ENCODE measurements around the gene ARHGAP44.

The ARHGAP44 gene

DNA sequence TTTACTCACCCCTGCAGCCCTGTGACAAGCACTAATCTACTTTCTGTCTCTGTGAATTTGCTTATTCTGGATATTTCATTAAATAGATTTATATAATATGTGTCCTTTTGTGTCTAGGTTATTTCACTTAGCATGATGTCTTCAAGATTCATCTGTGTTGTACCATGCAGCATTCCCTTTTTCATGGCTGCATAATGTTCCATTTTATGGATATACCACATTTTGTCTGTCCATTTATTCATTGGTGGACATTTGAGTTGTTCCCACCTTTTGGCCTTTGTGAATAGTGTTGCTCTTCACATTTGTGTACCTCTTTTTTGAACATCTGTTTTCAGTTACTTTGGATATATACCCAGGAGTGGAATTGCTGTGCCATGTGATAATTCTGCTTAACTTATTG is 118.2 kb downstream of the ARHGAP44 start:
- Histone ChIP-seq H3K9me3 (ENCODE audit: control insufficient read depth, low read depth, low read length) (no peaks in the 10 kb centered on the region), H3K4me3 (ENCODE audit: low read length) (no peak overlapping the region), H3K36me3 (ENCODE audit: control insufficient read depth, low read depth, low read length) (no peaks in the 10 kb centered on the region)

DNA sequence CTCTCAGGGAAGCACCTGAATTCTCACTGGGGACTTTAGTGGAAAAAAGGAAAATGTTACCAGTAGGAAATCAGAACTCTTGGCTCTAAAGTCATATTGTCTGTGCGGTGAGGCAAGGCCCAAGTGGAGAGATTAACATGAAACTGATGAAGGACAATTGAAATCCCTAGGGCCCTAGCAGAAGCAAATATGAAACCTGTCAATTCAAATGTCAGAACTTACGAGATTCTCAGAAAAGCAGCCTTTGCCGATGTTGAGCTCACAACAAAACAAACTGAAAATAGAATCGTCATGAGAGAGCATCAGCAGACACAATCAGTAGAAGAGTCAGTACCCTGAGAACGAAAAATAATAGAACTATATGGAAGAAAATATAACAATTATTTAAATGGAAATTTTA is 119.7 kb downstream of the ARHGAP44 start:
- Histone ChIP-seq H3K27ac (ENCODE audit: low read length) (no peak overlapping the region), H3K4me1 (ENCODE audit: control insufficient read depth, low read depth, low read length) (no peaks in the 10 kb centered on the region), H3K9ac (ENCODE audit: low read length) (no peak overlapping the region), H3K27me3 (ENCODE audit: control insufficient read depth, insufficient read depth, low read length) (no peaks in the 10 kb centered on the region), H3K9me3 (ENCODE audit: control insufficient read depth, low read depth, low read length) (no peaks in the 10 kb centered on the region), H3K36me3 (ENCODE audit: control insufficient read depth, low read depth, low read length) (no peaks in the 10 kb centered on the region), H3K4me3 (ENCODE audit: low read length) (no peak overlapping the region)

More for the DNA sequence above, 118.2 kb downstream of the ARHGAP44 start:
- Histone ChIP-seq H3K27ac (ENCODE audit: low read length) (no peak overlapping the region), H3K4me1 (ENCODE audit: control insufficient read depth, low read depth, low read length) (no peaks in the 10 kb centered on the region), H3K27me3 (ENCODE audit: control insufficient read depth, insufficient read depth, low read length) (no peaks in the 10 kb centered on the region), H3K9ac (ENCODE audit: low read length) (no peak overlapping the region)

DNA sequence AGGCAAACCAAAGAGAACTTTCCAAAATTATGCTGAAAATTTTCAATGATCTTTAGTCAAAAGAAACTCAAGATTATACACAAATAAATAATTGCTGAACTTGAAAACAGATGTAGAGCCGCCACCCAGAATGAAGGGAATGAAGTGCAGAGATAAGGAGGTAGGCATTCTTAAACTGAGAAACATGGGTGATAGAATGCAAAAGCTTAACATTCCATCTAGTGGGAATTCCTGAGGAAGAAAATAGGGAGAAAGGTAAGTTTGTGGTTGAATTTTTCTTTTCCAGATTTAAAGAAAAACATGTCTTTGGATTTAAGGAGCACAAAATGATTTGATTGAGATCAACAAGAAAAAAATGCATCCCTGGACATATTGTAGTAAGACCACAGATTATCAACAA is 120.2 kb downstream of the ARHGAP44 start:
- no peaks in the 10 kb centered on the region for H3K9me3 ChIP-seq (ENCODE audit: control insufficient read depth, low read depth, low read length)
- H3K27ac ChIP-seq (ENCODE audit: low read length), result no peak overlapping the region
- H3K27me3 ChIP-seq (ENCODE audit: control insufficient read depth, insufficient read depth, low read length), result no peaks in the 10 kb centered on the region
- H3K4me1 ChIP-seq (ENCODE audit: control insufficient read depth, low read depth, low read length), result no peaks in the 10 kb centered on the region
- H3K4me3 ChIP-seq (ENCODE audit: low read length), result no peak overlapping the region
- H3K36me3 ChIP-seq (ENCODE audit: control insufficient read depth, low read depth, low read length), result no peaks in the 10 kb centered on the region
- H3K9ac ChIP-seq (ENCODE audit: low read length), result no peak overlapping the region

DNA sequence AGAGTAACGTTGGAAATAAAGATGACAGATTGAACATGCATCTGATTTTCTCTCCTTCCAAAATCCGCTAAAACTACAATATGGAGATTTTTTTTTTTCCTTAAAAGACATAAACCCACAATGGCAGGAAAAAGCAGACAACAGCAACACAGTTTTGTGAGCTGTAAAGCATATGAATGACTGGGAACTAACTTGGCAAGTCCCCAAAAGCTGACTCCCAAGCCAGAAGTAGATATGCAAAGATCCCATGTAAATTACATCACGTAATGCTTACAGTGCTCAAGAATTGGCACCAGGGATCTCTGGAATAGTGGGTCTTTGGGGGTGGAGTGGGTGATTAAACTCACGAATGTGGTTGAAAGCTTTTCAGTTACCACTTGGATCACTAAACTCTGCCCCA is 121.9 kb downstream of the ARHGAP44 start:
- Histone ChIP-seq H3K4me3 (ENCODE audit: low read length) (no peak overlapping the region), H3K9ac (ENCODE audit: low read length) (no peak overlapping the region), H3K27ac (ENCODE audit: low read length) (no peak overlapping the region), H3K9me3 (ENCODE audit: control insufficient read depth, low read depth, low read length) (no peaks in the 10 kb centered on the region), H3K4me1 (ENCODE audit: control insufficient read depth, low read depth, low read length) (no peaks in the 10 kb centered on the region), H3K36me3 (ENCODE audit: control insufficient read depth, low read depth, low read length) (no peaks in the 10 kb centered on the region), H3K27me3 (ENCODE audit: control insufficient read depth, insufficient read depth, low read length) (no peaks in the 10 kb centered on the region)

DNA sequence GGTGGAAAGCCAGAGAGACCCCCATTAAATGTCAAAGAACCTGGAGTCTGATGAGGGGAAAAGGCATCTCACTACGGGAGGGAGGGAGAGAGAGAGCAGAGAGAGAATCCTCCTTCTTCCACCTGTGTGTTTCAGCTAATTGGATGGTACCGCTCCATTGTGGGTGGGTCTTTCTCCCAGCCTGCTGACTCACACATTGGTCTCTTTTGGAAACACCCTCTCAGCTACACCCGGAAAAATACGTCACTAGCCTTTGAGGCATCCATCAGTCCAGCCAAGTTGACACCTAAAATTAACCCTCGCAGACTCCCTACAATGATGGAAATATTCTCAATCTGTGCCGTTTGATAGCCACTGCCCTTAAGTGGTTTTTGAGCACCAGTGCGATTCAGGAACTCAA is 128.1 kb downstream of the ARHGAP44 start:
- Histone ChIP-seq H3K36me3 (ENCODE audit: control insufficient read depth, low read depth, low read length) (peaks cover 10% of the 10 kb centered on the region), H3K27me3 (ENCODE audit: control insufficient read depth, insufficient read depth, low read length) (no peaks in the 10 kb centered on the region), H3K4me1 (ENCODE audit: control insufficient read depth, low read depth, low read length) (no peaks in the 10 kb centered on the region), H3K27ac (ENCODE audit: low read length) (no peak overlapping the region), H3K4me3 (ENCODE audit: low read length) (no peak overlapping the region), H3K9ac (ENCODE audit: low read length) (no peak overlapping the region), H3K9me3 (ENCODE audit: control insufficient read depth, low read depth, low read length) (no peaks in the 10 kb centered on the region)

DNA sequence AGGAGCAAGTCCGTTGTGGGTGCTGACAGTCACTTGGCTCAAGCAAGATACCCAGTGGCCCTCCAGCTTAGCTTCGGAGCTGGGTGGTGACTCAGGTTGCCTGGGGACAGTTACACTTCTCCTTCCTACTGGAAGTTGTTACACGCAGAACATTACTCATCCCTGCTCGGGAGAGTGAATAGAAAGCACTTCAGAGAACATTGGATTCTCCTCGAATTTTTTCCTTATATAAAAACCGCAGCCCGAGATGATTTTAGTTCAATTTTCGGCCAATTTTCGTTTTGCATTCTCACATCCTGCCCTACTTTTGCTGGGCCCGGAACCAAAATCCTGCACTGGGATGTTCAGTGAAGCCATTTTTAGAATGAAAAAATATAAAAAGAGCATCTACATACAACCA is 128.8 kb downstream of the ARHGAP44 start:
- no peaks in the 10 kb centered on the region for H3K27me3 ChIP-seq (ENCODE audit: control insufficient read depth, insufficient read depth, low read length)
- H3K4me1 ChIP-seq (ENCODE audit: control insufficient read depth, low read depth, low read length), result no peaks in the 10 kb centered on the region
- no peak overlapping the region for H3K4me3 ChIP-seq (ENCODE audit: low read length)
- H3K27ac ChIP-seq (ENCODE audit: low read length), result no peak overlapping the region
- H3K9ac ChIP-seq (ENCODE audit: low read length), result no peak overlapping the region
- H3K36me3 ChIP-seq (ENCODE audit: control insufficient read depth, low read depth, low read length), result peaks cover 10% of the 10 kb centered on the region
- no peaks in the 10 kb centered on the region for H3K9me3 ChIP-seq (ENCODE audit: control insufficient read depth, low read depth, low read length)

DNA sequence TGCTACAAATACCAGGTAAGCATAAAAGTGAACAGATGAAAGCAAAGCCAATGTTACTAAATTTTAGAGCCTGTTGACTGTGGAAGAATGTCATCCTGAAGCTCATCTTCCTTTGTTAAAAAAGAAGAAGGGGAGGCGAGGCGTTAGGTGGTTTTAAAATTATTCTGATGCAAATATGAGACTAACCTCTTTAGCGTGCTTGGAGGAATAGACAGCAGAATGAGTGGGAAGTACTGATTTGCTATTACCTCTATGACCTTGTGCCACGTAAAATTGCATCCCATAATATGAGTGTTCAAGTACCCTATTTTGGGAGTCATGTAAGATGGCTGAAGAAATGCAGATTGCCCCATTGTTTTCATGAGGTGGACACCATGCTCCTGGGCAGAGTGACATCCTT is 132.8 kb downstream of the ARHGAP44 start:
- Histone ChIP-seq H3K9ac (ENCODE audit: low read length) (no peak overlapping the region), H3K36me3 (ENCODE audit: control insufficient read depth, low read depth, low read length) (peaks cover 5% of the 10 kb centered on the region), H3K9me3 (ENCODE audit: control insufficient read depth, low read depth, low read length) (no peaks in the 10 kb centered on the region), H3K4me3 (ENCODE audit: low read length) (no peak overlapping the region), H3K27me3 (ENCODE audit: control insufficient read depth, insufficient read depth, low read length) (no peaks in the 10 kb centered on the region), H3K4me1 (ENCODE audit: control insufficient read depth, low read depth, low read length) (no peaks in the 10 kb centered on the region), H3K27ac (ENCODE audit: low read length) (no peak overlapping the region)

DNA sequence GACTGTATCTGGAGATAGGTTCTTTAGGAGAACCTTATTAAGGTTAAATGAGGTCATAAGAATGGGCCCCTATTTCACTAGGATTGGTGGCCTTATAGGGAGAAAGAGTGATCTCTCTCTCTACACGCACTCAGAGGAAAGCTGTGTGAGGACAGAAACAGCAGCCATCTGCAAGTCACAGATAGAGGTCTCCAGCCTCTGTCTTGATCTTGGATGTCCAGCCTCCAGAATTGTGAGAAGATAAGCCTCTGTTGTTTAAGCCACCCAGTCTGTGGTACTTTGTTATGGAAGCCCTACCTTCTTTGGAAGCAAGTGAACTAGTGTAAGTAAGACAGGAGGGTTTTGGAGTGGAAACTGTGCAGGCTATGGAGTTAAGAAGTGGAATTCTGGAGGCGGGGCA is 135.3 kb downstream of the ARHGAP44 start:
- no peak overlapping the region for H3K27ac ChIP-seq (ENCODE audit: low read length)
- H3K9ac ChIP-seq (ENCODE audit: low read length), result no peak overlapping the region
- no peak overlapping the region for H3K4me3 ChIP-seq (ENCODE audit: low read length)
- H3K36me3 ChIP-seq (ENCODE audit: control insufficient read depth, low read depth, low read length), result no peaks in the 10 kb centered on the region
- H3K4me1 ChIP-seq (ENCODE audit: control insufficient read depth, low read depth, low read length), result no peaks in the 10 kb centered on the region
- no peaks in the 10 kb centered on the region for H3K27me3 ChIP-seq (ENCODE audit: control insufficient read depth, insufficient read depth, low read length)
- H3K9me3 ChIP-seq (ENCODE audit: control insufficient read depth, low read depth, low read length), result no peaks in the 10 kb centered on the region

DNA sequence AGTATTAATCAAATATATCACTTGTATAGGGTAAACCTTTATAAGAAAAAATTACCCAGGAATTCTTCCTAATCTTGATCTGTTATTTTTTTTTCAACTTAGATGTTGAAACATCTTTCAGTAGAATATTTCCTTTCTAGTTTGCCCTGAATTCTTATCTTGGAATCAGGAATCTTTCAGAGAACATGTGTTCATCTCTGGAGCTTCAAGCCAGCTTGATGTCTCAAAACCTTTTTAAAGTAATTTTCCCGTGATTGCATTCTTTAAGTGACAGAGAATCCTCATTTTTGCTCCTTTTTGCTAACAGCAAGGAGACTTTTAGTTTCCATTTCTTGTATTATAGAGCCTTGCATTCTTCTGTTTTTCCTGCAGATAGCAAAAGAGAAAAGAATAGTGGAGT is 137.7 kb downstream of the ARHGAP44 start:
- Histone ChIP-seq H3K27me3 (ENCODE audit: control insufficient read depth, insufficient read depth, low read length) (no peaks in the 10 kb centered on the region), H3K9ac (ENCODE audit: low read length) (no peak overlapping the region), H3K4me1 (ENCODE audit: control insufficient read depth, low read depth, low read length) (no peaks in the 10 kb centered on the region), H3K27ac (ENCODE audit: low read length) (no peak overlapping the region), H3K4me3 (ENCODE audit: low read length) (no peak overlapping the region), H3K36me3 (ENCODE audit: control insufficient read depth, low read depth, low read length) (no peaks in the 10 kb centered on the region), H3K9me3 (ENCODE audit: control insufficient read depth, low read depth, low read length) (no peaks in the 10 kb centered on the region)

DNA sequence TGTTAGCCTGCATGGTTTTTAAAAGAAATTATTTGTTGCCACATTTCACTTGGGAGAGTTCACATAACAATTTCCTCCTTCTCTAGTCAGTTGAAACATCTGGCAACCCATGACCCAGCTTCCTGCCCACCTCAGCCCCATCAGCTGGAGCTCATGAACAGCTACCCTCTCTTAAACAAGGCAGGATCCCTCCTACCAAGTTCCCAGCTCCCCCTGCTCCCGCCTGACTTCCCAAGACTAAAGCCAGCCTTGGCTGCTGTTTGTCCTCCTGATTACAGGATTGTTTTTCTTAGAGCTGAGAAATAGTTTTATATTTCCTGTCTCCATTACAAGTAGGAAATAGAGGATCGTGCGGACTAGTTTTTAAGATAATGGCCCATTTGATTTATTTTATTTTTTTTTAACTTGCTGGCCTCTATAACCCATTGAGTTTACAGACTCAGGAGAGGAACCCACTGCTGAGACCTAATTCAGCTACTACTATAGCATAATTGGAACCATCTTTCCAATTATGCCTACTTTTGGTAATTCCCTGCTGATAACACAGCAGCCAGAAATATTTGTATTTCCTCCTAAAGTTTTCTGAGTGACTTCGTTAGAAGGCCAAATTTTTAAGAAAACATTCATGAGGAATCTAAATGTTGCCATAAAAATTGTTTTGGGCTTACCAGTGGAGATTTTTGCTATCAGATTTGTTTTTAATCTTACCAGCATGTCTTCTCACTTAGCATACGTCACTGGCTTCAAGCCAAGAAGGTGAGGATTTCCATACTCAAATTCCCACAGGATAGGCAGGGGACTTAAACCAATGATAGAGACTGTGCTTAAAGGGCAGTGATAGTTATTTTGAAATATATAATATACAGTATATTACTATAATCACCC is 138.5 kb downstream of the ARHGAP44 start:
- no peaks in the 10 kb centered on the region for H3K36me3 ChIP-seq (ENCODE audit: control insufficient read depth, low read depth, low read length)
- H3K4me1 ChIP-seq (ENCODE audit: control insufficient read depth, low read depth, low read length), result no peaks in the 10 kb centered on the region
- no peak overlapping the region for H3K4me3 ChIP-seq (ENCODE audit: low read length)
- H3K9ac ChIP-seq (ENCODE audit: low read length), result no peak overlapping the region
- H3K27me3 ChIP-seq (ENCODE audit: control insufficient read depth, insufficient read depth, low read length), result no peaks in the 10 kb centered on the region
- no peaks in the 10 kb centered on the region for H3K9me3 ChIP-seq (ENCODE audit: control insufficient read depth, low read depth, low read length)
- H3K27ac ChIP-seq (ENCODE audit: low read length), result no peak overlapping the region

DNA sequence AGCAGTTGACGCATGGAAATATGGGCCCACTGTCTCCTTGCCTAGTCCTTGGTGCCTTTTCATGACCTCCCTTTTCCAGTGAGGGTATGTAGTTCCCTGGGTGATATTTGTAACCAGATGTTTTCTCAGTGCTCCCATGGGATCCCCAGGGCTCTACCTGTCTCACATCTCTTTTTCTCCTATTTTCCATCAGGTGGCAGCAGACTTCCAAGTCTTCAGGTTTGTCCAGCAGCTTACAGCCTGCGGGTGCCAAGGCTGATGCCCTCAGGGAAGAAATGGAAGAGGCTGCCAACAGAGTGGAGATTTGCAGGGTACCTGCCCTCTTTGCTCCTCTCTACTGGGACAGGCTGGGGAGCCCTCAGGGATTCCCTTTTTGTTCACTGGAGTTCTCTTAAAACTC is 139.4 kb downstream of the ARHGAP44 start:
- H3K36me3 ChIP-seq (ENCODE audit: control insufficient read depth, low read depth, low read length), result no peaks in the 10 kb centered on the region
- H3K4me3 ChIP-seq (ENCODE audit: low read length), result no peak overlapping the region
- no peak overlapping the region for H3K27ac ChIP-seq (ENCODE audit: low read length)
- H3K9me3 ChIP-seq (ENCODE audit: control insufficient read depth, low read depth, low read length), result no peaks in the 10 kb centered on the region
- no peaks in the 10 kb centered on the region for H3K27me3 ChIP-seq (ENCODE audit: control insufficient read depth, insufficient read depth, low read length)
- no peaks in the 10 kb centered on the region for H3K4me1 ChIP-seq (ENCODE audit: control insufficient read depth, low read depth, low read length)
- H3K9ac ChIP-seq (ENCODE audit: low read length), result no peak overlapping the region

DNA sequence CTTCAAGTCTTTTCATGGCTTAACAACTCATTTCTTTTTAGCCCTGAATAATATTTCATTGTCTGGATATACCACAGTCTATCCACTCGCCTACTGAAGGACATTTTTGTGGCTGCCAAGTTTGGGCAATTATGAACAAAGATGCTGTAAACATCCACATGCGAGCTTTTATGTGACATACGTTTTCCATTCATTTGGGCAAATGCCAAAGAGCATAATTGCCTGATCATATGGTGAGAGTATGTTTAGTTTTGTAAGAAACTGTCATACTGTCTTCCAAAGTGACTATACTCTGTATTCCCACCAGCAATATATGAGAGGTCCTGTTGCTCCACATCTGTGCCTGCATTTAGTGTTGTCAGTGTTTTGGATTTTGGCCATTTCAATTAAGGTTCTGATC is 147.2 kb downstream of the ARHGAP44 start:
- Histone ChIP-seq H3K9me3 (ENCODE audit: control insufficient read depth, low read depth, low read length) (no peaks in the 10 kb centered on the region), H3K4me1 (ENCODE audit: control insufficient read depth, low read depth, low read length) (no peaks in the 10 kb centered on the region), H3K27ac (ENCODE audit: low read length) (no peak overlapping the region), H3K36me3 (ENCODE audit: control insufficient read depth, low read depth, low read length) (no peaks in the 10 kb centered on the region), H3K9ac (ENCODE audit: low read length) (no peak overlapping the region), H3K27me3 (ENCODE audit: control insufficient read depth, insufficient read depth, low read length) (no peaks in the 10 kb centered on the region), H3K4me3 (ENCODE audit: low read length) (no peak overlapping the region)

Data from iPS-18a (cell line).